SK-N-SH treated with all-trans-retinoic acid at 6 μM for 48 hours (cell line): ENCODE results near the gene CASZ1.

Source experiments
- ATAC-seq: fragments of 200-7000 bp; cut with Tn5 transposase; 3 replicates; pipeline ENCODE4 v1.9.1; 2020; ENCODE audit warnings: mild to moderate bottlenecking, moderate library complexity
- ARNTL ChIP-seq: fragments of 450-650 bp; formaldehyde crosslinking; IDR thresholded peaks from 2 replicates; pipeline ENCODE4 v1.5.0; 2020; ENCODE audit warnings: low read depth, mild to moderate bottlenecking, moderate library complexity, borderline replicate concordance
- BACH2 ChIP-seq: fragments of 250-450 bp; sonication (Bioruptor Pico); IDR thresholded peaks from 2 replicates; pipeline ENCODE4 v1.9.0; 2021; ENCODE audit warnings: mild to moderate bottlenecking, borderline replicate concordance
- CREB5 ChIP-seq: fragments of 250-450 bp; sonication (Bioruptor Pico); IDR thresholded peaks from 2 replicates; pipeline ENCODE4 v1.5.1; 2020; ENCODE audit warnings: low read depth, mild to moderate bottlenecking, moderate library complexity
- GLIS3 ChIP-seq: fragments of 250-450 bp; sonication (Bioruptor Pico); IDR thresholded peaks from 2 replicates; pipeline ENCODE4 v1.5.0; 2020; ENCODE audit warnings: mild to moderate bottlenecking, moderate library complexity
- ISL1 ChIP-seq: fragments of 250-450 bp; sonication (Bioruptor Pico); IDR thresholded peaks from 2 replicates; pipeline ENCODE4 v2.1.2; 2022; ENCODE audit warnings: mild to moderate bottlenecking, moderate library complexity
- OSR1 ChIP-seq: fragments of 250-450 bp; sonication (Bioruptor Pico); IDR thresholded peaks from 2 replicates; pipeline ENCODE4 v1.8.0; 2022; ENCODE audit warnings: moderate library complexity, mild to moderate bottlenecking, inconsistent platforms
- POU6F1 ChIP-seq: fragments of 250-450 bp; sonication (Bioruptor Pico); IDR thresholded peaks from 2 replicates; pipeline ENCODE4 v1.8.0; 2021; ENCODE audit warnings: low read depth, mild to moderate bottlenecking, moderate library complexity, borderline replicate concordance
- PPARA ChIP-seq: fragments of 250-450 bp; sonication (Bioruptor Pico); IDR thresholded peaks from 2 replicates; pipeline ENCODE4 v1.5.0; 2020; ENCODE audit warnings: mild to moderate bottlenecking, borderline replicate concordance
- RARB ChIP-seq: fragments of 250-450 bp; sonication (Bioruptor Pico); IDR thresholded peaks from 2 replicates; pipeline ENCODE4 v1.8.0; 2021; ENCODE audit warnings: mild to moderate bottlenecking, moderate library complexity
- TCF4 ChIP-seq: fragments of 250-450 bp; sonication (Bioruptor Pico); IDR thresholded peaks from 2 replicates; pipeline ENCODE4 v1.8.0; 2021; ENCODE audit warnings: mild to moderate bottlenecking, moderate library complexity, borderline replicate concordance
- TOX ChIP-seq: fragments of 250-450 bp; sonication (Bioruptor Pico); IDR thresholded peaks from 2 replicates; pipeline ENCODE4 v1.8.0; 2021; ENCODE audit warnings: mild to moderate bottlenecking, moderate library complexity, borderline replicate concordance
- ZFP3 ChIP-seq: fragments of 250-450 bp; sonication (Bioruptor Pico); IDR thresholded peaks from 2 replicates; pipeline ENCODE4 v1.5.0; 2020; ENCODE audit warnings: mild to moderate bottlenecking, moderate library complexity
- ZFP30 ChIP-seq: fragments of 450-650 bp; formaldehyde crosslinking; IDR thresholded peaks from 2 replicates; pipeline ENCODE4 v1.5.0; 2022; ENCODE audit warnings: mild to moderate bottlenecking, moderate library complexity
- ZNF565 ChIP-seq: fragments of 450-650 bp; formaldehyde crosslinking; conservative IDR thresholded peaks from 2 replicates; pipeline ENCODE4 v1.5.0; 2020; ENCODE audit warnings: low read depth, mild to moderate bottlenecking, moderate library complexity
- ZNF70 ChIP-seq: fragments of 450-650 bp; formaldehyde crosslinking; IDR thresholded peaks from 2 replicates; pipeline ENCODE4 v1.5.0; 2020; ENCODE audit warnings: mild to moderate bottlenecking, moderate library complexity
- ZNF8 ChIP-seq: fragments of 450-650 bp; formaldehyde crosslinking; IDR thresholded peaks from 2 replicates; pipeline ENCODE4 v1.5.0; 2020; ENCODE audit warnings: mild to moderate bottlenecking, moderate library complexity
- TF ChIP-seq, protein P1 (sequence below): fragments of 250-450 bp; sonication (Bioruptor Pico); IDR thresholded peaks from 2 replicates; pipeline ENCODE4 v1.8.0; 2020; ENCODE audit warnings: mild to moderate bottlenecking, moderate library complexity, borderline replicate concordance
- TF ChIP-seq, protein P2 (sequence below): fragments of 250-450 bp; sonication (Bioruptor Pico); IDR thresholded peaks from 2 replicates; pipeline ENCODE4 v1.5.1; 2021; ENCODE audit warnings: mild to moderate bottlenecking, moderate library complexity

CASZ1 gene

GRCh38 chr1:10777749-10778574 is 18.5 kb downstream of the CASZ1 start (continued):
- TF ChIP-seq ZNF70 (CRISPR knock-in tag): no peak

- ATAC-seq: no peak; the same call in 2 of the 3 replicates
These were observed 20.1 kb downstream of the CASZ1 start for GRCh38 chr1:10776190-10776905.

GRCh38 chr1:10775763-10776162 is 20.7 kb downstream of the CASZ1 start:
- TF ChIP-seq CREB5 (no peak), POU6F1 (CRISPR knock-in tag) (no peak)
- no peak for ATAC-seq

More at GRCh38 chr1:10776190-10776905, 20.1 kb downstream of the CASZ1 start:
- TF ChIP-seq, protein P1, sequence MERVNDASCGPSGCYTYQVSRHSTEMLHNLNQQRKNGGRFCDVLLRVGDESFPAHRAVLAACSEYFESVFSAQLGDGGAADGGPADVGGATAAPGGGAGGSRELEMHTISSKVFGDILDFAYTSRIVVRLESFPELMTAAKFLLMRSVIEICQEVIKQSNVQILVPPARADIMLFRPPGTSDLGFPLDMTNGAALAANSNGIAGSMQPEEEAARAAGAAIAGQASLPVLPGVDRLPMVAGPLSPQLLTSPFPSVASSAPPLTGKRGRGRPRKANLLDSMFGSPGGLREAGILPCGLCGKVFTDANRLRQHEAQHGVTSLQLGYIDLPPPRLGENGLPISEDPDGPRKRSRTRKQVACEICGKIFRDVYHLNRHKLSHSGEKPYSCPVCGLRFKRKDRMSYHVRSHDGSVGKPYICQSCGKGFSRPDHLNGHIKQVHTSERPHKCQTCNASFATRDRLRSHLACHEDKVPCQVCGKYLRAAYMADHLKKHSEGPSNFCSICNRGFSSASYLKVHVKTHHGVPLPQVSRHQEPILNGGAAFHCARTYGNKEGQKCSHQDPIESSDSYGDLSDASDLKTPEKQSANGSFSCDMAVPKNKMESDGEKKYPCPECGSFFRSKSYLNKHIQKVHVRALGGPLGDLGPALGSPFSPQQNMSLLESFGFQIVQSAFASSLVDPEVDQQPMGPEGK (CRISPR knock-in tag): no peak
- TF ChIP-seq ZNF8 (CRISPR knock-in tag) (no peak), OSR1 (CRISPR knock-in tag) (no peak), CREB5 (no peak), BACH2 (CRISPR knock-in tag) (no peak), ZFP3 (CRISPR knock-in tag) (no peak), TOX (no peak), ARNTL (CRISPR knock-in tag) (no peak), PPARA (CRISPR knock-in tag) (no peak), ZFP30 (CRISPR knock-in tag) (no peak), TCF4 (CRISPR knock-in tag) (no peak), RARB (CRISPR knock-in tag) (no peak), ZNF70 (CRISPR knock-in tag) (no peak), POU6F1 (CRISPR knock-in tag) (no peak), GLIS3 (no peak), ZNF565 (CRISPR knock-in tag) (no peak), ISL1 (no peak)
- TF ChIP-seq, protein P2, sequence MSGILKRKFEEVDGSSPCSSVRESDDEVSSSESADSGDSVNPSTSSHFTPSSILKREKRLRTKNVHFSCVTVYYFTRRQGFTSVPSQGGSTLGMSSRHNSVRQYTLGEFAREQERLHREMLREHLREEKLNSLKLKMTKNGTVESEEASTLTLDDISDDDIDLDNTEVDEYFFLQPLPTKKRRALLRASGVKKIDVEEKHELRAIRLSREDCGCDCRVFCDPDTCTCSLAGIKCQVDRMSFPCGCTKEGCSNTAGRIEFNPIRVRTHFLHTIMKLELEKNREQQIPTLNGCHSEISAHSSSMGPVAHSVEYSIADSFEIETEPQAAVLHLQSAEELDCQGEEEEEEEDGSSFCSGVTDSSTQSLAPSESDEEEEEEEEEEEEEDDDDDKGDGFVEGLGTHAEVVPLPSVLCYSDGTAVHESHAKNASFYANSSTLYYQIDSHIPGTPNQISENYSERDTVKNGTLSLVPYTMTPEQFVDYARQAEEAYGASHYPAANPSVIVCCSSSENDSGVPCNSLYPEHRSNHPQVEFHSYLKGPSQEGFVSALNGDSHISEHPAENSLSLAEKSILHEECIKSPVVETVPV (CRISPR knock-in tag): no peak
